Inferior parietal cortex (tissue), 1 donor: ENCODE data around the gene GNG12.

ENCODE experiments used
- DNase-seq: peaks from one replicate; pipeline ENCODE4 v3.0.0-alpha.2; 2016; ENCODE audit errors: extremely low spot score

The GNG12 gene

DNA sequence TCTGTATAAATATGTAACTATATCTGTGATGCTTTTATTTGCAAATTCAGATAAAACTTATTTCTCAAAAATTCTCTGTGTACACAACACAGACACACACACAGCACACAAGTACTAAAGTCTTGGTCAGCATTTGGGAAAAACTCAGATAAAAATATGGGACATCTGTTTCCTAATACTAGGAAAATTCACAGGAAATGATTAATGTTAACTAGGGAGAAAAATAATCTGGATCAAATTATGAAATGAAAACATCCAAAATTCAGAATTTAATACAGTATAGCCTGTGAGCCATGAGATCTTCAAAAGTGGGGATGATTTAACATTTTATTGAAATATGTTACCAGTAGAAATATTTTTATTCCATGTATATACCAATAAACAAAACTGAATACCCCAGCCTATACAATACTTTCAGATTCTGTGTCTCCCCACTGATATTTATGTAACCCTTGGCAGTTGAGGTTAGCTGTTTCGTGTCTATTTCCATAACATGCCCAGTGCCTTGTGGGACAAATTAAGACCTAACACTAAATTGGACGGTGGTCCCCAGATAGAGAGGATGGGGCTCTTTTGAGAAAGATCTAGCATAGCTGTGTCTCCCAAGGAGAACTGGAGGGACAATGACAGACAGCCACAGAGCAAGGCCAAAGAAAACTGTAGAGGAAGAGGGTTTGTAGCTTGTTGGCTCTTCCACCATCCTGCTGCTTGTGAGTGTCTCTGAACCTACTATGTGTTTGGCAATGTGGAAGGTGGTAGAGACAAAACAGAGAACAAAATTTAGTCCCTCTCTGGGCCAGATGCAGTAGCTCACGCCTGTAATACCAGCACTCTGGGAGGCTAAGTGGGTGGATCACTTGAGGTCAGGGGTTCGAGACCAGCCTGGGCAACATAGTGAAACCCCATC, 47.2 kb downstream of the GNG12 start:
- DNase-seq = no peak

DNA sequence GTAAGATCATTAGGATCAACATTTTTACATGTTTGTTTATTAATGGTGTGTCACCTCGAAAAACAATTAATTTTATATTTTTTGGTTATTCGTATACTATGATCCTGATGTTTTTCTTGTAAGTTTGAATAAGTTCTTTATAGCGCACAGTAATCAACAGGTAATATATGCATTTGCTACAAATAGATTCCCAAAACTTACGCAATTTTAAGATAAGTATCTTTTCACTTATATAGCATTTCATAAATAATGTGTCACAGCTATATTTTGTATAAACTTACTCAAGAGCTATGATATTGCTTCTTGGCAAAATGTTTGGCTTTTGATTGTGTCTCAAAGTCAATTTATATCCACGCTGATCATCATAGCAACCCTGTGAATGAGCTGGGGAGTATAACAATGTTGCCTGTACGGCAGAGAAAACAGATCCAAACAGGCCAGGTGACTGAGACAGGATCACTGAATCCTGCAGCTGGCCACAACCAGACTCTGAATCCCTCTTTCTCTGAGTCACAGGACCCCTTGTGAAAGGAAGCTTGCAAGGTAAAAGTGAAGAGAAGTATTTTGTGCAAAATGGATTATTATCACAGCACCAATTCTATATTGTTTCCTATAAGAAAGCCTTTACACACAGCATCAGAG, 48.6 kb downstream of the GNG12 start:
- no peak for DNase-seq

DNA sequence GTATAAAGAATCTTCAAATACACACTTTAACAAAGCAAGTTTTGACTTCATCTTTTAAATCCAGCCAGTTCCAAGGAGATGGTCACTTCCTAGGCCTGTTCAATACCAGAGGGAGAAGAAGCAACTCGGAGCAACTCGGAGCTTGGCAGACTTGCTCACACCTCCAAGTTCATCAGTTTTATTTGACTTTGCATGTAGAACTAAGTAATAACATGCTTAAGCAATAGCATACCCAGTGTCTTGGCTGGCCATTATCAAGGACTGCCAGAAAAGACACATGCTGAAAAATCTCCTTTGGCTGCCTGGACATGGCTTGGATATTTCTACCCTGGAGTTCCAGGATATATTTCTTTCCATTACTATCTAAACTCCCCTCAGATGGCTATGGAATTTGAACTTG, 52.6 kb downstream of the GNG12 start:
- DNase-seq = no peak

GRCh38 chr1:67777440-67777839, 55.8 kb downstream of the GNG12 start:
- DNase-seq = no peak

- no peak for DNase-seq
Observed at GRCh38 chr1:67777016-67777415, 56.3 kb downstream of the GNG12 start.

- no peak for DNase-seq
Observed at GRCh38 chr1:67773462-67773861, 59.8 kb downstream of the GNG12 start.

DNA sequence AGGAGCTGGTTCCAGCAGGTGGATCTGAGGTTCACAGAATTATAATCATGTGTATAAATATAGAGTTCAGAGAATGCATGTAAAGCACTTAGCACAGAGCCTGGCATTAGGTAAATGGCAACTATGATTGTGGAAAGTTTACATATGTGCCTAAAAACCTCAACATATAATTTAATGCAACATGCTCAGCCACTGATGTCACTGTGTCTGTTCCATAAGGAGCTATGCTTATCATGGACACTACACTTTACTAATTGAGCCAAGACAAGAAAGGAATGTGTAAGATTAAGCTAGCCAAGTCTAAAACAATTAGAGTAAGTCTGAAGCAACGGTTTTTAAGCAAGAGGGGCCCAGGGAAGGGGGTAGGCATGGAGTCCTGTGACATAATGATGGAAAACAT, 61.5 kb downstream of the GNG12 start:
- no peak for DNase-seq

DNA sequence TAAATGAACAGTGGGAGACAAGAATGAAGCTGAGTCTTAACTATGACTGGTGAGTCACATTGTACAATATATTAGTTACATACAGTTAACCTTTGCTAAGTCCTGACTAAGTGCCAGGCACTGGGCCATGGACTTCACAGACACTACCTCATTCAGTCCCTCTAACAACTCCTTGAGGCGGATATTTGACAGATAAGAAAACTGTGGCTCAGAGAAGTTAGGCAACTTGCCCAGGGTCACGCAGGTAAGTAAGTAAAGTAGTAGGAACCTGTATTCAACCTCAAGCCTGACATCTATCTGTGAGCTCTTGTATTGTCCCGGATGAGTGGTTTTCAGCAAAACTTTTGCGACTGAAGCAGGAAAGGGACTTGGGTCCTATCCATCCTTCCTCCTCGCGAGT, 62.1 kb downstream of the GNG12 start:
- no peak for DNase-seq

GRCh38 chr1:67769633-67770256, 63.5 kb downstream of the GNG12 start:
- DNase-seq = no peak

DNA sequence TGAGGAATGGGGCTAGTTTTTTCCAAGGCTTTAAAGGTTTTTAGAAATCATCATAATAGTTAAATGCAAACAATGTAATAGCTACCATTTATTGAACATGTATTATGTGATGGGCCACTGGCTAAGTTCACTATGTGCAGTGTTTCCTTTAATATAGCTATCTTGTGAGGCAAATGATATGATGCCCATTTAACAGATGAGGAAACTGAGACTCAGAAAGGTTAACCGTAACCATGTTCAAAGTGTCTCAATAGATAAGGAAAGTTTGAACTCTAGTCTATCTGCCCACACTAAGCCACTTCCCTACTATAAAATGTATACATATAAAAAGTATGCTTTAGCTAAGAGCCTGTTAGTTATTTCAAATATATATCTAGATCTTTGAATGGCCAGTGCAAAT, 64.8 kb downstream of the GNG12 start:
- no peak for DNase-seq

DNA sequence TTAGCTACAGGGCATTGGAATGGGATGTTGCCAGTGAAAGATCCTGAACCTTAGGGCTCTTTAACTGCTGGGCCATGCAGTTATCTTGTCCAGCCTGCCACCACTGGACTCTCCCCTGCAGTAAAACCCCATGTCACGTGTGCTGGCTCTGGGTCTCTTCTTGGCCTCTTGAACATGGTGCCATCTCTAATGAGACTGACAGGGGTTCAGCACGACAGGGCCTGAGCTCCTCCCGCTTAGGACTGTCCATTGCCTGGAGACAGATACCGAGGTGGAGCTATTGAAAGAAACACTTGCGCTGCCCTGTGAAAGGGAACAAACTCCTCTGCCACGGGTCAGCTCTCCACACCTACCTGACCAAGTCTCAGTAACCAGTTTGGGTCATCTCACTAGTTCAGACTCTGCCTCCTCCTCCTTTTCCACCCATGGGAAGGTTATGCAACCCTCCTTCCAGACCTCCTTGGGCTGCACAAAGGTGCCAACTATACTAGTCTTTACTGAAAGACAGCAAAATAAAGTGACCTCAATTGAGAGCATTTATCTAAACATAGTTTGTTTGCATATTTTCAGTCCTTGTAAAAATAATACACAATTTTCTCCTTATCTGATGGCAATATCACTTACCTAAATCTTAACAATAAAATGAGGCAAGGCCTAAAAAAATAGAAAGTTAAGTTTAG, 66.0 kb downstream of the GNG12 start:
- no peak for DNase-seq

DNA sequence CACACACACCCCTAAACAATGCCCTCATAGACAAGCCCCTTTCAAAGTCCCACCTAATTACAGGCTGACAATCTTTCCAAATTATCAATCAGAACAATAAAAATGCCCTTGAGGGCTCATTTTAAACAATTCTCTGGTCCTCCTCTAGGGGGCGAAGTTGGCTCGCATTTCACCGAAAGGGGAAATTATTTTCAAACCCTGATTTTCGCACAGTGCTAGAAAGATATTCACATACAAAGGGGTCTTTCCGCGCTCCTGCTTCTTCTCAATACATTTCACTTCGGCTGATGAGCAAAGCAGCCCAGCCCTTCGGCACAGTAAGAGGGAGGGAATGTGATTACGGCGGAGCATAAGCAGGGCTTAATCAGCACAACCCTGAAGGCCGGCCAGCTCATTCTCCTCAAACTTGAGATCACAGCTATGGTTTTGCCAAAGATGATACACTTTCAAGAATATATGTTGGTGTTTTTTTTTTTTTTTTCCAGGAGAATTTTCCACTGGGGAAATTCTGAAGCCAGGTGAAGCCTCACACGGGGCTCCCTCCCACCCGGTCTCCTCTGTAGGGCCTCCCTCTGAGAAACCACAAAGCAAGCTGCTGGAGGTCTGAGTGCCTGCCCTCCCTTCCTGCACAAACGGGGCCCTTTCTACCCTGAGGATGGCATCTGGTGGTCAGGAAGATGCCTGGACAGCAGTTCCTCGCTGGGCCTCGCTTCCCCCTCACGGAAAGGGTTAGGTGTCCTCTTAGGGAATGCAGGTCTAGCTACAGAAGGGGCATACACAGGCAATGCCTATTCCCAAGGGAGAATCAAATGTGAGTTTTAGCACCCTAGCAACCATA, 66.9 kb downstream of the GNG12 start:
- peak; percentile 75 for DNase-seq

DNA sequence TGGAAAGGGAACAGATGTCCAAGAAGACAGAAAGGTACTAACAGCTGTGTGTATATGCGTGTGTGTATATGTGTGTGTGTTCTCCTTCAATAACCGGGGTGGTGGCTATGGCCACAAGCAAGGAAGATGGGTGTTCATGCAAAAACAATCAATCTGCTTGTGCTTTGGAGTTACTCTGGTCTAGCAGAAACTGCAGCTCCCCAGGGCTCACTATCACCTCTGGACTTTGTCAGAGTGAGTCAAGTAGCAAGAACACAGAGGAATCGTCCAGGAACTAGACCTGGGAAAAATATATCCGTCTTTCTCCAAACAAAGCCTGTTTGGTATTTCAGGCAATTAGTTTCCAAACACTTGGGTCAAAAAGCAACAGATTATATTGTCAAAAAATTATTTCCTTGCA, 68.6 kb downstream of the GNG12 start:
- no peak for DNase-seq

DNA sequence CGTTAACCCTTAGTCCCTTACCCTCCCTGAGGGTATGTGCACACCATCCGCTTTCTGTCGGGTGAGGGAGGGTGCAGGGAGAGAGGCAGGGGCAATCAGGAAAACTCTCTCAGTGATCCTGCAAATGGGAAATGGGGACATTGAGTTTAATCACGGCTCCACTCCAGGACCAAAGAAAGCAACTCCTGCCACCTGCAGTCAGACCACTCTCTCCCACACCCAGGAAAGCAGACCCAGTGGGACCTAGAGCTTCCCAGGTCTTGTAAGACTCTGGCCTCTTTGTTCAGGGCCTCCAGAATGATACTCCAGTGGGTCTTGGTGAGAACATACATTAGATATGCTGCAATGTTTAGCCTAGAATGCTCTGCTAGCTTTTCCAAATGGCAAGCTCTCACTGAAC, 71.5 kb downstream of the GNG12 start:
- no peak for DNase-seq

GRCh38 chr1:67761091-67761490, 72.2 kb downstream of the GNG12 start:
- DNase-seq = no peak

GRCh38 chr1:67760030-67760821, 73.0 kb downstream of the GNG12 start:
- DNase-seq = peak; percentile 84

GRCh38 chr1:67759692-67760029, 73.6 kb downstream of the GNG12 start:
- no peak for DNase-seq

DNA sequence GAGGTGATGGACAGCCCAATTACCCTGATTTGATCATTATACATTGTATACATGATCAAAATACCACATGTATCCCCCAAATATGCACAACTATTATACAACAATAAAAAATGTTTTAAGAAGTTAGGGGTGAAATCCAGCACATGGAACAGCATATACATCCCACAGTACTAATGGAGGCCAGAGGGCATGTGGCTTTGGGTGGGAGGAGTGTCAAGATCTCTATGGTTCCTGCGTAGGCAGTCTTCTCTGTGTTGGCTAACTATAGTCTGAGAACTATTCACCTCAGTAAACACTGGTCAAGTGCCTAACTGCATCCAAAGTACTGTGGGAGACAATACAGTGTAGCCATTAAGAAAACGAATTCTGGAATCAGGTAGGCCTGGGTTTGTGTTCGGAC, 74.2 kb downstream of the GNG12 start:
- DNase-seq = no peak

DNA sequence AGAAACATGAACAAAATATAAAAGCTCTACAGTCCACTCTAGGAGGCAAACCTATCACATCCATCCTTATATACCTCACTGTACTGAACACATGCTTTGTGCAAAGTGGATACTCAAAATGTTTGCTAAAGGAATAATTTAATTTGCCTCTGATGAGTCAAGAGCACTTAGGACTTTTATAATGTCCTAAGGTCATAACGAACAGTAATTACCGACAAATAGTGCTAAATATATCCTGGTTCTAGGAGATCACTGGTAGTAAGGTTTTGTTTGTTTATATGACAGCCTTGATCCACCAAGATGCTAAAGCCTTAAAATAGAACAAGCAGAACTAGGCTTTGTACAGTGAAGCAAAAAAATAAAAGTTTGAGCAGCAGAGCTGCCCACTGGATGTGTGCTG, 77.6 kb downstream of the GNG12 start:
- DNase-seq = no peak

- no peak for DNase-seq
Observed at GRCh38 chr1:67755160-67755559, 78.1 kb downstream of the GNG12 start.

GRCh38 chr1:67754526-67754920, 78.7 kb downstream of the GNG12 start:
- DNase-seq = no peak
